Ectodermal cell (in vitro differentiated cells): Measurements from ENCODE around the gene POLE.

Source experiments
- H3K27ac ChIP-seq: 2 replicates; pipeline ENCODE4 v1.7.0; 2013; ENCODE audit warnings: mild to moderate bottlenecking, low read depth, low read length; ENCODE audit not compliant: insufficient read depth, poor library complexity, severe bottlenecking
- H3K27me3 ChIP-seq: 2 replicates; pipeline ENCODE4 v1.7.0; 2013; ENCODE audit warnings: mild to moderate bottlenecking, low read length; ENCODE audit not compliant: insufficient read depth, control insufficient read depth, poor library complexity, severe bottlenecking
- H3K36me3 ChIP-seq: one replicate; pipeline ENCODE4 v1.7.0; 2013; ENCODE audit warnings: low read length; ENCODE audit not compliant: control insufficient read depth, insufficient read depth
- H3K4me1 ChIP-seq: one replicate; pipeline ENCODE4 v1.7.0; 2013; ENCODE audit warnings: low read length; ENCODE audit not compliant: control insufficient read depth, insufficient read depth
- H3K4me3 ChIP-seq: 2 replicates; pipeline ENCODE4 v1.7.0; 2013; ENCODE audit warnings: low read depth, low read length, control low read depth; ENCODE audit not compliant: insufficient read depth
- H3K9me3 ChIP-seq: 2 replicates; pipeline ENCODE4 v1.7.0; 2013; ENCODE audit warnings: mild to moderate bottlenecking, low read length, moderate library complexity; ENCODE audit not compliant: control insufficient read depth
- WGBS, 2 experiments: methylation state at CpG; one replicate each; pipeline ENCODE4 v1.1.7; 2013; ENCODE audit warnings: missing lambda C conversion rate in 2 of 2; 5-methylcytosine and 5-hydroxymethylcytosine counted together

POLE gene

GRCh38 chr12:132686825-132687210 is 324 bp downstream of the POLE start:
- peaks cover 7% of the 10 kb centered on the region for H3K4me1 ChIP-seq
- peaks cover 6% of the 10 kb centered on the region for H3K36me3 ChIP-seq
- WGBS, 2 experiments: 0 to 1% methylated on average over 55 of the region's 55 CpGs
- H3K4me3 ChIP-seq: peak overlapping the region; percentile 56
- peaks cover 17% of the 10 kb centered on the region for H3K27me3 ChIP-seq
- H3K9me3 ChIP-seq: no peaks in the 10 kb centered on the region
- H3K27ac ChIP-seq: peak overlapping the region; percentile 52

GRCh38 chr12:132685400-132685799 is 1.7 kb downstream of the POLE start:
- H3K27me3 ChIP-seq: peaks cover 17% of the 10 kb centered on the region
- no peak overlapping the region for H3K4me3 ChIP-seq
- no peak overlapping the region for H3K27ac ChIP-seq
- H3K9me3 ChIP-seq: no peaks in the 10 kb centered on the region
- H3K36me3 ChIP-seq: peaks cover 3% of the 10 kb centered on the region
- WGBS, 2 experiments: 71 to 73% methylated on average over 5 of the region's 5 CpGs
- H3K4me1 ChIP-seq: peaks cover 7% of the 10 kb centered on the region

GRCh38 chr12:132677492-132677891 is 9.7 kb downstream of the POLE start:
- WGBS, 2 experiments: 95 to 97% methylated on average over 9 of the region's 9 CpGs

DNA sequence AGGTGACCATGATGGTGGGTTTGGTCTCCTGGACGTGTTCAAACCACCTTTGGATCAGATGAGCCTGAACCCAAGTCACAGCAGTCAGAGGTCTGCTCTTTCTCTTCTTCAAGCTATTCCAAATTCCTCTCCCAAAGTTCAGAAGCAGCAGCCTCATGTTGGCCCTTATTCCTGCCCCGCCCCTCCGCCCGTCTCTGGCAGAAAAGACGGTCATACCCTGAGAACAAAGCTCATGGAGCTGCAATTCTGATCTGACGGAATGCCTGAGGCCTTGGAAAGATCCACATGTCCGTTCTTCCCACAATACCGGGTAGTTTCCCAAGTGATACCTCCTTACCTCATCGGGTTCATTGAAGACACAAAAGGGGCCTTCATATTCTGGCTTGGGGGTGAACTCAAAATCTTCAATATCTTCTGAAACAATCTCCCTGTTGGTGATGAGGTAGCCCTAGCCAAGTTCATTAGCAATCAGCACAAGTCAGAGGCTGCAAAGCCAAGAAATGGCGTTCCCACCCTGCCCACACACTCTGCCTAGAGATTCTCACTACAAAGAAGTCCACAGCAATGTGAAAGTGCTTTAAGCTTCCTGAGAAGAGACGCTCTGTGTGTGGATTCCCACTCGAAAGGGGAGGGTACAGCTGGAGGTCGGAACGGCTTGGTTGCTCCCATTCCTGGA is 11.2 kb downstream of the POLE start:
- no peaks in the 10 kb centered on the region for H3K9me3 ChIP-seq
- no peak overlapping the region for H3K27ac ChIP-seq
- H3K27me3 ChIP-seq: no peaks in the 10 kb centered on the region
- no peak overlapping the region for H3K4me3 ChIP-seq
- WGBS, 2 experiments: 96% methylated on average over 14 of the region's 14 CpGs
- H3K4me1 ChIP-seq: no peaks in the 10 kb centered on the region
- H3K36me3 ChIP-seq: peaks cover 69% of the 10 kb centered on the region

More at GRCh38 chr12:132677492-132677891, 9.7 kb downstream of the POLE start:
- Histone ChIP-seq H3K4me3 (no peak overlapping the region), H3K36me3 (peaks cover 58% of the 10 kb centered on the region), H3K27ac (no peak overlapping the region), H3K9me3 (no peaks in the 10 kb centered on the region), H3K27me3 (no peaks in the 10 kb centered on the region), H3K4me1 (no peaks in the 10 kb centered on the region)

DNA sequence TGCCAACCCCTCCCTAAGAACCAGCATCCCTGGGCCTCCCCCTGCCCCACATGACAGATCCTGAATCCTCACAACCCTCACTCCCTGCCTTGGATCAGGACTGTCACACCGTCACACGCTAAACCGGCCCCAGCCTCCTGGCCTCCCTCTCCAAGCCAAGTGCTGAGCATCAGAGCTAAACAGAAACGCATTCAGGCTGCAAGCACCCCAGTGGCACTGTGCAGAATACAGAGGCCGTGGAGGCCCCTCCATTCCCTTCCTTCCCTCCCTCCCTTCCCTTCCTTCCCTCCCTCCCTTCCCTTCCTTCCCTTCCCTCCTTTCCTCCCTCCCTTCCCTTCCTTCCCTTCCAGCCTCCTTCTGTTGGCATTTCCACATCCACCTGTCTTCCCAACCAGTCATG is 12.6 kb downstream of the POLE start:
- Histone ChIP-seq H3K9me3 (no peaks in the 10 kb centered on the region), H3K27me3 (no peaks in the 10 kb centered on the region), H3K36me3 (peaks cover 66% of the 10 kb centered on the region), H3K27ac (no peak overlapping the region), H3K4me3 (no peak overlapping the region), H3K4me1 (no peaks in the 10 kb centered on the region)
- WGBS, 2 experiments: 95 to 96% methylated on average over 5 of the region's 5 CpGs

DNA sequence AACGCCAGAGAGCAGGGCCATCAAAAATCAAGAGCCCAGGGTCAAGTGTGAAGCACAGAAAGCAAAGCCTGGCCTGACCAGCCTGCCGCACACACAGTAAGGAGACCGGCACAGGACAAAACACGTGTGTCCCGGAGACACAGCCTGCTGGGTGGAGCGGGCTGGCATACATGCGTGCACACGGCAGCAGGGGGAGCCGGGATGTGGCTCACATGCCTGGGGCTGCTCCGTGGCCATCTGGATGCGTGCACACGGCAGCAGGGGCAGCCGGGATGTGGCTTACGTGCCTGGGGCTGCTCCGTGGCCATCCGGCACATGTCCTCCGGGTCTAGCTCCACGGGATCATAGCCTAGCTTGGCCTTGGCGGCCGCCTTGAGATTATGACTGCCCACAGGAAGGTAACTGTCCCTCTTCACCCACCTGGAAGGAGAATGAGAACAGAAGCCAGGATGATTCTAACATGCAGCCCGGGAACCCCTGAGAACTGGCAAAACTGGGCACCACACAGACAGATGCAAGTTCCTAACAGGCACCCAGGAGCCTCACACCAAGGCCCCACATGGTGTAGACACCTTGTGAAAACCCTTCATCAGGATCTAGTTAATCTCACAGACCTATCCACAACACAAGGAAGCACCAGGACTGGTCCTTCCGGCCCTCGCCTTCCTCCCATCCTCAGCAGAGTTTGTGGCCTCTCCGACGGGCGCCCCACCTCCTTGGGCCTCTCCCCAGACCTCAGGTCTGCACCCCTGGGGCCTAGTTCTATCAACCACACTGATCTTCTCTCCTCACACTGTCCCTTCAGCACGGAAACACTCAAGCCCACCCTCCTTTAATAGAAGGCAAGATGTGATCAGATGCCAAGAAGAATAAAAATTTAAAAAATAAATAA is 13.6 kb downstream of the POLE start:
- Histone ChIP-seq H3K27me3 (no peaks in the 10 kb centered on the region), H3K36me3 (peaks cover 67% of the 10 kb centered on the region), H3K9me3 (no peaks in the 10 kb centered on the region), H3K27ac (no peak overlapping the region), H3K4me1 (no peaks in the 10 kb centered on the region), H3K4me3 (no peak overlapping the region)
- WGBS, 2 experiments: 93 to 95% methylated on average over 26 of the region's 27 CpGs

- no peak overlapping the region for H3K4me3 ChIP-seq
- H3K27ac ChIP-seq: no peak overlapping the region
- WGBS, 2 experiments: 98% methylated on average over 12 of the region's 12 CpGs
- no peaks in the 10 kb centered on the region for H3K27me3 ChIP-seq
- H3K9me3 ChIP-seq: no peaks in the 10 kb centered on the region
- H3K36me3 ChIP-seq: peaks cover 73% of the 10 kb centered on the region
- no peaks in the 10 kb centered on the region for H3K4me1 ChIP-seq
Observed at GRCh38 chr12:132672678-132673077, 14.5 kb downstream of the POLE start.

DNA sequence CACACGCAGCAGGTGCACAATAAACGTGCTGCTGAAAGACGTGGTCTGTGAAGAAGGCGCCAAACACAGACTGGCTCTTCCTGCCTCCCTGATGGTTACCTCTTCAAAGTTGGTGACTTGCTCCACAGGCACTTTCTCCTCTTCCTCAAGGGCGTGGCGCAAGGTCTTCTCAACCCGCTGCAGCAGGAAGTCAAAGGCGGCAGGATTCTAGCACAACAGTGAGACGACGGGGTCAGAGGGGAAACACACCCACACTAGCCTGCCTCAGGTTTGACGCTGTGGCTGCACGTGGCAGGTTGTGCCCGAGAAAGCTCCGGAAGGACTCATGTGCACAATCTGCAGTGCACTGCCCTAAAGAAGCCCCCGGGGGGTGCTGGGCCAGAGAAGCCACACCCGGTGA is 15.0 kb downstream of the POLE start:
- 92 to 93% methylated on average over 16 of the region's 16 CpGs for WGBS, 2 experiments
- H3K9me3 ChIP-seq: no peaks in the 10 kb centered on the region
- H3K36me3 ChIP-seq: peaks cover 72% of the 10 kb centered on the region
- H3K4me3 ChIP-seq: no peak overlapping the region
- H3K4me1 ChIP-seq: no peaks in the 10 kb centered on the region
- H3K27me3 ChIP-seq: no peaks in the 10 kb centered on the region
- no peak overlapping the region for H3K27ac ChIP-seq

DNA sequence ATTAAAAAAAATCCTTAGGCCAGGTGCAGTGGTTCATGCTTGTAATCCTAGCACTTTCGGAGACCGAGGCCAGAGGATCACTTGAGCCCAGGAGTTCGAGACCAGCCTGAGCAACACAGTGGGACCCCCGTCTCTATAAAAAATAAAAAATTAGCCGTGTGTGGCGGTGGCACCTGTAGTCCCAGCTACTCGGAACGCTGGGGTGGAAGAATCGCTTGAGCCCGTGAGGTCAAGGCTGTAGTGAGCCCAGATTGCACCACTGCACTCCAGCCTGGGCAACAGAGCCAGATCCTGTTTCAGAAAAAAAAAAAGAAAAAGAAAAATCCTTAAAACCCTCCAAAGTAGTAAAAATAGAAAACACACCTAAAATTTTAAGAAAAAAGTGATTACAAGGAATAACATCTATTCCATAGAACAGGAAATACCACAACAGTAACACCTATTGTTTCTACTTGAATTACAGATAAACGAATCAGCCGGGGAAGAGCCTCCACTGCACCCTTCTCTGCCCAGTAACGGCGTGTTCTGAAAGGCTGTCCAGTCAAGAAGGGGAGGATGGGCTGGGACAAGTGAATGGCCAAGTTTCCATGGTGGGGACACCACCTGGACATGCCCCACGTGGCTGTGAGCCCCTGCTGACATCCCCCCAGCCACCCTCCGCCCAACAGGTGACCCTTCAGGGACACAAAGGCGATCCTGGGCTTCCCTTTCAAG is 17.8 kb downstream of the POLE start:
- Histone ChIP-seq H3K4me1 (no peaks in the 10 kb centered on the region), H3K9me3 (no peaks in the 10 kb centered on the region), H3K4me3 (no peak overlapping the region), H3K27me3 (no peaks in the 10 kb centered on the region), H3K27ac (no peak overlapping the region), H3K36me3 (peaks cover 62% of the 10 kb centered on the region)
- 94 to 95% methylated on average over 17 of the region's 17 CpGs for whole genome bisulfite sequencing, 2 experiments
